Measurements from ENCODE around the gene SF1.

The SF1 gene

DNA sequence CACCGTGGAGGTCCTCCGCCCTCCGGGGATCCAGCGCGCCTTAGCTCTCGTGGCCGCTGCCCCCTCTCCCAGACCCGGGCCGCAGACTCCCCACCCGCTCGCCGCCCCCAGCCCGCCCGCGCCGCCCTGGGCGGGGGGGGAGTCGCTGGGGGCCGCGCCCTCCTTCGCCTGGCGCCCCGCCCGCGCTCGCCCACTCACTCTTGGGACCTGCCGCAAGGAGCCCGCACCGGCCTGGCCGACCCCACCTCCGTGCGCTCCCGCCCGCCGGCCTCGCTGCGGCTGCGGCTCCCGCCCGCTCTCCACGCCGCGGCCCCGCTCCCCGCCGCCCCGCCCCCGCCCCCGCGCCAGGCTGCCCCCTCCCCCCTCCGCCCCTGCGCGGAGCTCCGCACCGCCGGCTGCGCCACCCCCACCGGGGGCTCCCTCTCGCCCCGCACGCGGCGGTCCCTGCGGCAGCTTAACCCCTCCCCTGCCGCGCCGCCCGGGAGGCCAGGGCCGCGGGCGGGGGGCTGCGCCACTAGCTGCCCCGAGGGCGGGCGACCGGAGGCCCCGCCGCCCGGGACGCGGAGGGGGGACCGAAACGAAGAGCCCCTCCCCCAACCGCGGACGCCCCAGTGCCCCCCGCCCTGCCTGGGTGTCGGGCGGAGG lies 33.7 kb downstream of the SF1 start:
- no peak for DNase-seq

DNA sequence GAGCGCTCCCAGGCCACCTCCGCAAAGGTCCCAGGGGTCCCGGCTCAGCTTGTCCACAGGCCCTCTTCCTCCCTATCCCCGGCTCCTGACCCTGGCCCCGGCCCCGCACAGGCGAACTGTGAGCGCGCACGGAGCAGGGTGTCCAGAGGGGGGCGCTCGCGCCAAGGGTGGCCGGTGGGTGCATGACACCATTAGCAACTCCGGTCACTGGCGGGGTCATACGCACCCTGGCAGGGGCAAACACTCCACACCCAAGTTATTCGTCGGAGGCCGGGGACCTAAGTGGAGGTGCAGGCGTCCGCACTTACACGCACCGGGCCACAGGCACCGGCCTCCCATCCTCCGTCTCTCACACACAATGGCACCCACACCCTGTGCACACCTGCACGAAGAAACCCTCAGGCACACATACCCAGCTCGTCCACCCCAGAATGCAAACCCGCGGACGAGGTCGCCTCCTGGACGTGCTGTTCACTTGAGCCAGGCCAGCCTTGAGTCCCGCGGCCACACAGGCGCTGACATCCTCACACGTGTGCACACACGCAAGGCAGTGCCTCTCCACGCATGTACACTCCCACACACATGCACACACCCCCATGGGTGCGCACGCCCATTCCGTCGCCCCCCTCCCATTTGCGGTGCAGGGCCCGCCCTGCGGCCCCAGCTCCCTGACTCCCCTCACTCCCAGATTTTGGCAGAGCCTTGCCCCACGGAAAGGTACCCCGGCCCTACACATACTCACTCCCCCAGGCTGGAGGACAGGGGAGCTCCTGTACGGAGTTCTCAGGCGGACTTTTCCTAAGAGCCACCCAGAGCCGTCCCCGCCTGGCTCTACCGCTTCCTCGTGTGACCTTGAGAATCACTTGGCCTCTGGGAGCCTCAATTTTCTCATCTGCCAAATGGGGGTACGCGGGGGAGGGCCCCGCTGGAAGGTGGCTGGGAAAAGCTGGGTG lies 34.5 kb downstream of the SF1 start, which contains the start of gene RASGRP2:
Gene RASGRP2 (minus strand): TSS at position 552 of the 953 bp plus-strand sequence. CDS start 1,276 bp downstream, outside the sequence.
- no peak for DNase-seq

DNA sequence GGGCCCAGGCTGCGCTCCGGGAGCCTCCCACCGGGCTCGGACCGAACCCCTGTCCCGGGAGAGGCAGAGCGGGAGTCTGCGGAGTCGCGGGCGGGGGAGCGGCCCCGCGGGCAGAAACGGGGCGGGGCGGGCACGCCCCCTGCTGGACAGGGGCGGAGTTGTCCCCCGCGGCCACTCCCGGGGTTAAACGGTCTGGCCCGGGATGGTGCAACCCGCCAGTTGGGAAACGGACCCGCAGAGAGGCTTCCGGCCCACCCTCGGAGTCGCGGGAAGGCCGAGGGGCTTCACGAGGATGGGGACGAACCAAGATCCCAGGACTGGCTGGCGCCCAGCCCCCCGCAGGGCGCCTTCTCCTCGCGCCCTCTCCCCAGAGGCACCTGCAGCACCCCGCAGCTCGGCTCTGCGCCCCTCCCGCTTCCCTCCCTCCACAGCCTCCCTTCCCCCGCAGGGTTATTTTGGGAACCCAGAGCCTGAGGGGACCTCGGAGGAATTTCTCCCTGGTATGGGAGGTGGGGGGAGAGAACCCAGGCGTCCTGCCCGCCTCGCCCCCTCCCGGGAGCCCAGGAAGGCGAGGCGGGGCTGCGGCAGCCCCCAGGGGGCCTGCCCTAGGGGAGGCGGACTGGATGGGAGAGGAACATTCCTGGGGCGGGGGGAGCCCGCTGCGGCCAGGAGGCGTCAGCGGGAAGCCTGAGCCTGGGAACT lies 35.3 kb downstream of the SF1 start:
- no peak for DNase-seq

DNA sequence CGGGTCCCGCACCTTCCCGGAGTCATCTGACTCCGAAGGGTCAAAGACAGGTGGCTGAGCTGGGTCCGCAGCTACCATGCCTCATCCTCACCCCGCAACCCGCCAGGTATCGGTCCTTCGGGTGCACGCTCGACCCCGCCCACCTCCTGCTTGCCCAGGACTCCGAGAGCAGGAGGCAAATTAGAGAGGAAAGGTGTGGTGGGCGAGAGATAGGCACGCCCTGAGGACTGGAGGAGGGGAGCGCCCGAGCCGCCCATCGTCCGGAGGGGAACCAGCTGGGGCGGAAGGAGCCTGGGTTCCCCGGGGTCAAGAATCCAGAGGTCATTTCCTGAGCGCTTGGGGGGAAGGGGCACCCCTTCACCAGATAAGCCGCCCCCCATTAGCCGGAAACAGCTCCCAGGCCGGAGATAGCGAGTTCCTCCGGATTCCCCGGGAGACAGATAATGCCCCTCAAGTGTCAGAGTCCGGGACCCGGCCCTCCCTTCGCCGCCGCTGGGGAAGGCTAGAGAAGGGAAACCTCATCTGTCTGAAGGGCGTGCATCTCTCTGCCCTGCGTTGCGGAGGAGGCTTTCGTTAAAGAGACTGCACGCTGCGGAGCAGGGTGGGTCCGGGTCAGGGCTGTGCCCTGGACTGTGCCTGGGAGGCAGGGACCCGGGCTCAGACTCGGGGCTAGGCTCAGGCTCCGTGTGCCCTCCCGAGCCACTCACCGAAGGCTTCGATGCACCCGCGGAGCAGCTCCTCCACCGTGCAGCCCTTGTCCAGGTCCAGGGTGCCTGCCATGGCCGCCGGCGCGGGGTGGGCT lies 36.1 kb downstream of the SF1 start:
- no peak for DNase-seq

DNA sequence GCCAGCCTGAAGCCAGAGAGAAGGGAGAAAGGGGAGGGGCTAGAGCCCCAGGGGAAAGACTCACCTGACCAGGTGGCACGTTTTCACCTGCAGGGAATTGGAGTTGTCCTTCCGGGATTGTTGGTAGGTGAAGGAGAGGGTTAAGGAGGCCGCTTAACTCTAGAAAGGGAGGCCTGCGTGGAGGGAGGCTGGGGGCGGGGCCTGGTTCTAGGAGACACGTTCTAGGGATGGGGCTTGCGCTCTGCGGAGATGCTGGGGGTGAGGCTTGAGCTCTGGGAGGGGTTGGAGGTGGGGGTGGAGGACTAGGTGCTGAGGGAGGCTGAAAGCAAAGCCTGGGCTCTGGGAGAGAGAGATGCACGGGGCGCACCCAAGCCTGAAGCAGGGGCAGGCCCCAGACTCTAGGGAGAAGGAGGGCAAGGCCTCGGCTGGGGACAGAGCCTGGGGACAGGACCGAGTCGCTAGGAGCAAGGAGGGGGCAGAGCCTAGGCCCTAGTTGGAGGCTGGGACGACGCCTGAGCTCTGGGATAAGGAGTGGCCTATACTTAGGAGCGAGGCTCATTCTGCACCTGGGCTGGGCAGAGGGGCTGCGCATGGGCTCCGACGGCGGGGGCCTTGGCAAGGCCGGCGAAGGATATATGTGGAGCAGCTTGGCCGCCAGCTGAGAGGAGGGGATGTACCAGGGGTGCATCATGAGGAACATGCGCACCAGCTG lies 36.8 kb downstream of the SF1 start:
- DNase-seq: no peak

DNA sequence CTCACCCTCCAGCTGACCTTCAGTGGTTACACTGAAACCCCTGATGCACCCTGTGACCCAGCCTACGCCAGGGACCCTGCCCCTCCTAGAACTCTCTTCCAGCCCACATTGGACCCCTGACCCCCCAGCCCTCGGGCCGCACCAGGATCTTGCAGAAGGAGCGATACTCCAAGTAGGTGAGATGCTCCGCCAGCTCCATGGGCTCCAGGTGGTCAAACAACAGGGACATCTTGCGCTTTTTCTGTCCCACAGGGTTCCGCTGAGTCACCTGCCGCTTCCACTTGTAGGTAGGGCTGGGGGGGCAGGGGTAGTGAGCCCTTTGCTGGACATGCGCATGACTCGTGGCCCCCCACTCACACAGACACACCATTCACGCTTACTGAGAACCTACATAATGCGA lies 38.5 kb downstream of the SF1 start:
- no peak for DNase-seq

DNA sequence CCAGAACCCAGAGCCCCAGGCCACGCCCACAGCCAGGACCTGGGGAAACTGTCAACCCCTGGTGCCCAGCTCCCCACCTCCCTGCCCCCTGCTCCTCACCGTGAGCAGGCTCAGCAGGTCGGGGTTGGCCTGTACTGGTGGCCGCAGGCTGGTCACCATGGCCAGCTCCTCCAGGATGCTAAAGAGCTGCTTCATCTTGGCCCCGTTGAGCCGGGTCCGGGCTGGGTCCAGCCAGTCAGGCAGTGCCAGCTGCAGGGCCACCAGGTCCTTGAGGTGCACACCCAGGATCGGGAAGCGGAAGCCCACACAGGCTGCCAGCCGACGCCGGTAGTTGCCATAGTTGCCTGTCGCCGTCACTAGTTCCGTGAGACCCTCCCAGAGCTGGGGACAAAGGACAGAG lies 41.7 kb downstream of the SF1 start:
- no peak for DNase-seq

DNA sequence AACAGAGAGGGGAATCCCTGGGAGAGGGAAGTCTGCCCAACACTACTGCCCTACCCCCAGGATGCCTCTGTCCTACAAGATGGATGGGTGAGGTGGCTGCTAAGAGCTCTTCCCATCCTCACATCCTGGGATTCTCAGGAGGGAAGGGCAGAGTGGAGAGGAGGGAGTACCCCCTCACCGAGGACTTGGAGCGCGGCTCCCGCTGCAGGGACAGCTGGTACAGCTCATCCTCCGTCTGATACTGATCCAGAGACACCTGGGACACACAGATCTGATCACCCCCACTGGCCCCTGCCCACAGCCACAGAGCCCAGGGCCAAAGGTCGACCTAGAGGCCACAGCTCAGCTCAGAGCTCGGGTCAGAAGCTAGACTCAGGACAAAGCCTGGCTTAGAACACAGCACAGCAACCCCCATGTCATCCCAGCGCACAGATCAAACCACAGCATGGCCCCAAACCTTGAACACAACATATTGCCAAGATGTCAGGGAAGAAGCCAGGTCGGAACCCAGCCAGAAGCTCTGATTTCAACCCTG lies 42.5 kb downstream of the SF1 start:
- no peak for DNase-seq

DNA sequence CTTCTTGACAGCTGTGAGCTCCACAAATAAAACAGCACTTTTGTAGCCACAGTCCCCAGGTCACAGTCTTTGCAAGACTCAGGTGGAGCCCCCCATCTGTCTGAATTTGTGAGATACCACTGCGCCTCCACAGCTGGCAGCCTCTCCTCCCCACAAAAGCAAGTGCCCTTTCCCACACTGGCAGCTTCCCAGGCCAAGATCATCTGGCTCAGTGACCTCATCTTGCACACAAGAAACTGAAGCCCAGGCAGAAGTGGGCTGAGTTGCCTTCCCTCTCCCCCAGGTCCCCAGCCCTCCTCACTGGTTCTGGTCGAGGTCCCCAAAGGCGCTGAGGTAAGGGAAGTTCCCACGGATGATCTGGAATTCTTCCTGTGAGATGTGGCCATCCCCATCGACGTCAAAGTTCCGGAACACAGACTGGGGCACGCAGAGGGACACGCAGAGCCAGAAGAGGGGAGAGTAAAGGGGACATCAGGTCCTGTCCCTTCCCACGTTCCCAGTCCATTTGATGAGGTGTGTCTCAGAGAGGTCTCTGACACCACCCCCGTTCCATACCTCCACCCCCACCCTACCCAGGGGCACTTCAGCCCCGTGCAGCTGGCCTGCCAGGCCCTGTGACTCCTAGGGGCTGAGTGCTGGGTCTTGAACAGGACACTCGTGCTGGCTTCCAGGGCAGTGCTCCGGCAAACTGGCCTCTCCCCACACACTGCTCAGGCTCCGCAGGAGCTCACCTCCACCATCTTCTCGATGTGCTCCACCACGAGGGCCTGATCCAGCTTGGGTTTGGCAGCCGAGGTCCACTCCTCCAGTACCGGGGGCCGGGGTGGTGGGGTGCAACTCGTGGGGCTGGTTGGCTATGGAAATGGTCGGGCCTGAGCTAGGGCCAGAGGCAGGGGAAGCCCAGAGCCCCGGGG lies 43.3 kb downstream of the SF1 start:
- DNase-seq: no peak

DNA sequence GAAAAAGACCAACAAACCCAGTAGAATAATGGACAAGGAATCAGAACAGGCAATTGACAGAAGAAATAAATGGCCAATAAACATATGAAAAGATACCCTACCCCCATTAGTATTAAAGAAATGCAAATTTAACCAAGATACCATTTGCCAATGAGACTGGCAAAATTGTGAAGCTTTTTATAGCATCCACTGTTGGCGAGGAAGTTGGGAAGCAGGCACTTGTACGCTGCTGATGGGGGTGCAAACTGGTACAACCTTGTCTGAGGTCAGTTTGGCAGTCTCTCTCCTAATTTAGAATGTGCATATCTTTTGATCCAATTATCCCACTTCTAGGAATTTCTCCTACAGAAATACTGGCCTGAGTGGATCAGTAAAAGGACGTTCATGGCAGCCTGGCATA lies 46.7 kb downstream of the SF1 start:
- DNase-seq: no peak

DNA sequence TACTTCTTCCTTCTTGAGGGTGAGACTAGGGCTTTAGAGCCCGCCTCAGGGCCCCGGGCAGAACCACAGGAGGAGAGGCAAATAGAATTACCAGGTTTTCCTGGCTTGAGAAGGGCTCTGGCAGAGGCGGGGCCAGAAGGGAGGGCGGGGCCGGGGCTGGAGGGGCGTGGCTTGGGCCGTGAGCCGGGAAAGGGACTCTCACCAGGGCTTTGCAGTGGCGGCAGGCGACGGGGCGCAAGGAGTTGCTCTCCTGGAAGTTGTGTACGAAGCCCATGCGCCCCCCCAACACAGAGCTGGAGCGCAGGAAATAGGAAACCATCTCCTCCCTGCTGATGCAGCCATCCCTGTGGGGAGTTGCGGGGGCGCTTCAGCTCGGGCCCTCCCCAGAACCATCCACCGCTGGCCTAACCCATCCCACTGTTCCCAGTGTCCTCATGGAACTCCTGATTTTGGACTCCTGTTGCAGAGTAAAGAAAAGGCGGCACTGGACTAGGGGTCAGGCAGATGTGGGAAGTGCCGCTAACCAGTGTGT lies 48.4 kb downstream of the SF1 start:
- DNase-seq: no peak

DNA sequence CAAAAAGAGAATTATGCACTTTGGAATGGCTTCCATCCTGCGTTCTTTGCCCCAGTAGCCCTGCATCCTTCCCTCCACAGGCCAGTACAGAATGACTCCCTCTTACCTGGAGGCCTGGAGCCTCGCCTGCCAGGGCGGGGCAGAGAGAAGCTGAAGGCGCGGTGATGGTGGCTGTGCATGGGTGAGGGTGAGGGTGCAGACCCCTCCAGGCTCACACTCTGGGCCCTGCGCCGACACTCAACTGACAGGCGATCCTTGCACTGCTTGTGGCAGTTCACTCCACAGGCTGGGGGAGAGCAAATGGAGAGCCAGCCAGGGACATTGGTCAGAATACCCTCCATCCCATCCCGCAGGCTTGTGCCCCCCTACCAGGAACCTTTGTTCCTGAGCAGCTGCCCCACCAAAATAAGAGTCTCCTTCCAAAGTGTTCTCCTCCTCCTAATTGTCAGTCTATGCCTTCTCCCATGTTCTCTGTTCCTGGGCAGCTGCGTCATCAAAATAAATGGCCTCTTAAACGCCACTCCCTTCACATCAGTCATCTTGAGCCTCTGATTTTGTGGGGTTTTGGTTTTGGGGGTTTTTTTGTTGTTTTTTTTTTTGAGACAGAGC lies 49.5 kb downstream of the SF1 start:
- DNase-seq: no peak

DNA sequence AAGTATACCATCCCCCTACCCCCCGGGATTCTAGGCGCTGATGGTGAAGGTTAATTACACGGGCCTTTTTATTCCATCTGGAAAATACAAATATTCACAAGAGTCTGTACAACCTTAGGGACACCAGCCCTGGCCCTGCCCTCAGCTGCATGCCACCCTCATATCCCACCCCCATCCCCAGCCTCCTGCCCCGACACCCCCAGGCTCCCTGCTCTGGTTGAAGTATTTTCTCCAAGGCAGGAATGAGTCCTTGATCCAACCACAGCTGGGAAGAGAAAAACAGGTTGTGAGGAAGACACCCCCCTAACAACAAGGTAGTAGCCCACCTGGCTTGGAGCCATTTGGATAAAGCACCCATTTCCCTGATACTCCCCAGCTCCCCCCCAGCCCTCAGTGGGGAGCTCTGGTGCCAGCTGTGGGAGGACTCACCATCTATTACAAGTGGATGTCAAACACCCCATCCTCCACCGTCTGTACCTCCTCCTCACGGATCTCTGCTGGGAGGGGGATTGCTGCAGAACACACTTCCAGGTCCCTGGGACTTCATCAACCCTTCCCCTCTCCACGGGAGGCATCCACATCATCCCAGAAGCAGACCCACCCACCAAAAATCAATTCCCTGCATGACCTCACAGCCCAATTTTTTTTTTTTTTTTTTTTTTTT lies 51.3 kb downstream of the SF1 start:
- no peak for DNase-seq

DNA sequence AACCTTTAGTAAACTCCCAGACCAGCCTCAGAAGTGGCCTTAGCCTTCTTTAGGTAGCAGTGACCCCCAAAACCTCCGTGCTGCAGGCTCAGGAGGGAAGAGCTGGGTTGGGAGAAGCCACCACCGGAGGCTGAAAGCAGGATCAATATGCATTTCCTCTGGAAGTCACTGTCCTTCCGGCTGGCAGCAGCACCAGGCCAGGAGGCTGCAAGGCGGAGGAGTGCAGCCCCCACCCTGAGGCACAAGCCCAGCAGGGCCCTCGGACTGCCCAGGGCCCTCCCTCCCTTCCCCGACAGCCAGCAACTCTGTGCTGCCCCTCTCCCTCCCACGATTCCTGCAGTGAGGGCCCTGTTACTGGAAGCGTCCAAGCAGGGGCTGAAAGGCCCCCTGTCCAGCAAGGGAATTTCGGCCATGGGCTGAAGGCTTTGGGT lies 52.1 kb downstream of the SF1 start:
- no peak for DNase-seq

DNA sequence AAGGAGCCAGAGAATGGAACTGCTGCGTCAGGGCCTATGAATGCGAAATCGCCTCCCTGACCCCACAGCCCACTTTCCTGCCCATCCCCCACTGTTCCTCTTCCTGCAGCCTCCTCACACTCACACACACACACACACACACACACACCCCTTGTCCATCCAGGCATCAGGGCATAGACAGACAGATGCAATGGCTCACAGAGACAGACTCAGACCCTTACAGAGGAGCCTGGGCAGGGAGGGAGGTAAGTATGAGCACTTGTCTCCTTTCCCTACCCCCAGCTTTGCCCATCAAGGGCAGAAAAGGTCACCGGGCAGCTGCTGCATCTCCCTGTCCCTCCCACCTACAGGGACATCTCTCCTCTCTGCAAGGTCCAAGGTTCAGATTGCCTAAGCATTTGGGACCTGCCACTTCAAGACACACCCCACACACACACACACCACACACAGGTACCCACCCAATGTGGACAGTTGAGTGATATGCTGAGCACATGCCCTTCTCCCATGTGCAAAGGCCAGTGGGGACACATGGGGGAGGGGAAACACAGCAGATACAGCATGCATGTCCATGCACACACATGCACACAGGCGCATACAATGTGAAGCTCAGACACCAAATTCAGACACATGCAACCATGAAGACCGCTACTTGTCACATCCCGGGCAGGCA lies 53.3 kb downstream of the SF1 start:
- no peak for DNase-seq

DNA sequence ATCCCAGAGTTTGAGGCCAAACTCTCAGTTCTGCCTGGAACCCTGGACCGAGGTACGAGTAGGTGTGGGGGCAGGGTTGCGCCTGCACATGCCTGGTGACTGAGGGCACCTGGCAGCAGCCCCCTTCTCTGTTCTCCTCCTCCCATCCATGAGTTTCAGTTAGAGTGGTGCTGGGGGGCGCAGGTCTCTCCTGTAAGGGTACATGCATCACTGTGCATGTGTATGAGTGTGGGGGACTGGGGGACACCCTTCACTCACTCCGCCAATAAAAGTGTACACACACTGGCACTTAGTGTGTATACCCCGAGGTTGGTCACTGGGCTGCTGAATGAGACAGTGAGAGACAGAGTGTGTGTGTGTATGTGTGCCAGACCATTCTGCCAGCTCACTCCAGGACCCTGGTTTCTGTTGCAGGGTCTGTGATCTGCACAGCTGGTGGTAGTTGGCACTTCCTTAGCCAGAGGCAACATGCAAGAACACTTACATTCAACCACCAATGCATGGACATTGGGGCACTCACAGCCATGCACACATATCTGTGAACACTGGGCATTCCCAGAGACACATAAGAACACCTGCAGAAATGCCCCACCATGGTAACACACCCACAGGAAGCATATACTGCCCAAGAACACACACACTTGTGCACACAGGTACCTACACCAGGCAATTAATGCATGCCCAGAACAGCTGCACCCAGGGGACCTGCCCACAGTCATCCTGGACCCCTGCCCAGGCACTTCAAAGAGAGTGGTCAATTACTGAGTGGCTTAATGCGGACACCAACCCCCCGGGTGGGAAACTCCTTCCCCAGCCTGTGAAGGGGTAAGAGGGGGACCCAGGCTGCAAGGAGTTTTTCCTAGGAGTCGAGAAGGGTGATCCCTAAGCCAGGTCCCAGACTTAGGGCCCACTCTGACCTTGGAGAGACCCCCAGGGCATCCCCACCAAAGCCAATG lies 54.2 kb downstream of the SF1 start:
- DNase-seq: no peak

DNA sequence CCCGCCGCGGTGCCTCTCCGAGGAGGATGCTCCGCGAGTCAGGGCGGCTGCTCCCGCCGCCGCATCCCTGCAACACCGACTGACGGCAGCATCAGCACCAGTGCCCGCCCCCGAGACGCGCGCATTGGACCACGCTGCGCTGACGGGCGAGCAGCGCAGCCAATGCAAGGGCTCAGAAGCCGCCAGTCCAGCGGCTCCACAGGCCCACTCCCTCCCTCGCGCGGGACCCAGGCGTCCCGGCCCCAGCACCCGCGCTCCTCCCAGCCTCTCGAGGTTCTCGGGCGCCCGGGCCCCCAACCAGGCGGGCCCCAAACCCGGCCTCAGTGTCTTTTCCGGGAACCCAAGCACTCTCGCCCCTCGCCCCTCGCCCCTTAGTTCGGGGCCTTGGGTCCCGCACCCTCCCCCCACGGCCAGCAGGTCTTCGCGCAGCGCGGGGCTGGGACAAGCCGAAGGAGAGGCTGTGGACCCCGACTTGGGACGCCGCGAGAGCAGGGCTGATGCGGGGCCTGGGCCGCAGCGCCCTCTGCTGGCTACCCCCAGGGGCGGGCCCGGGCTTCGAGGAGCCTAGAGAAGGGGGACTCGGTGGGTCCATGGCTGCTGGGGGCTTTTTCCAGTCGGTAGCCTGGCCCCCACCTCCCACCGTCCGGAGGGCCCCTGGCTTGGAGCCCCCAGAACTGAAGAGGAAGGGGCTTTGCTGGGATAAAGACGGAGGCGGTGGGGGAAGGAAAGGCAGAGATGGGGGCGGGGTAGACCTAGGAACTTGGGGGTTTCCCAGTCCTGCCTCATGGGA lies 55.0 kb downstream of the SF1 start, which contains the start of gene NRXN2:
Gene NRXN2 (minus strand): TSS at position 81 of the 790 bp plus-strand sequence. CDS start 9,498 bp downstream, outside the sequence.
- DNase-seq: no peak
